Retinal pigment epithelial cell (primary cell): ENCODE measurements around the gene GFY.

Experiments
- DNase-seq: peaks from one replicate; pipeline ENCODE4 v3.0.0-alpha.2; 2010; ENCODE audit warnings: low read depth
- H3K4me3 ChIP-seq: 2 replicates; pipeline ENCODE4 v1.5.1; 2011; ENCODE audit warnings: mild to moderate bottlenecking, low read length, control low read depth, moderate library complexity
- CTCF ChIP-seq: conservative IDR thresholded peaks from 2 replicates; pipeline ENCODE4 v1.5.1; 2011; ENCODE audit warnings: low read depth, low read length, control low read depth, inconsistent platforms

The GFY gene

DNA sequence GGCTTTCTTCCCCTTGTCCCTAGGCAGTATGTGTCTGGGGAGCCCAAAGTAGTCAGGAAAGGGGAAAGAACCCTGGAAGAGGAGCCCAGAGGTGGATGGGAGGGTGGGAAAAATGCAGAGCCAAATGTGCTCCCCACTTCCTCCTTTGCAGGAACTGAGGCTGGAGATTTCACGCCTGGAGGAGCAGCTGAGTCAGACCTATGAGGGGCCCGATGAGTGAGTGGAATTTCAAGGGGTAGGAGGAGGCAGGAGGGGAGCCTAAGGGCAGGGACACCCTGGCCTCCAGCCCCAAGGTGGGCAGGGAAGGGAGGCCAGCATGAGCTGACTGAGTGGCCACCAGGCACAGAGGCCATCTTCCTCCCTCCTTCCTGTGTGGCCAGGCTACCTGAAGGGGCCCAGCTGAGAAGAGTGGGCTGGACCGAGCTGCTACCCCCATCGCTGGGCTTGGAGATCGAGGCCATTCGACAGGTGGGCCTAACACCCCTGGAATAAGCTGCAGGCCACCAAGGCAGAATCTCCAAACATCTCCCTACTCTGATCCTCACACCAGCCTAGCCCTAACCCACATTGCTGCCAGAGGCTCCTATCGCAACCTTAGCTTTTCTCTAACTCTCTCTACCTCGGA lies 16.3 kb upstream of the GFY start:
- no peak for DNase-seq
- no peak overlapping the region for H3K4me3 ChIP-seq
- no peak for TF ChIP-seq CTCF

DNA sequence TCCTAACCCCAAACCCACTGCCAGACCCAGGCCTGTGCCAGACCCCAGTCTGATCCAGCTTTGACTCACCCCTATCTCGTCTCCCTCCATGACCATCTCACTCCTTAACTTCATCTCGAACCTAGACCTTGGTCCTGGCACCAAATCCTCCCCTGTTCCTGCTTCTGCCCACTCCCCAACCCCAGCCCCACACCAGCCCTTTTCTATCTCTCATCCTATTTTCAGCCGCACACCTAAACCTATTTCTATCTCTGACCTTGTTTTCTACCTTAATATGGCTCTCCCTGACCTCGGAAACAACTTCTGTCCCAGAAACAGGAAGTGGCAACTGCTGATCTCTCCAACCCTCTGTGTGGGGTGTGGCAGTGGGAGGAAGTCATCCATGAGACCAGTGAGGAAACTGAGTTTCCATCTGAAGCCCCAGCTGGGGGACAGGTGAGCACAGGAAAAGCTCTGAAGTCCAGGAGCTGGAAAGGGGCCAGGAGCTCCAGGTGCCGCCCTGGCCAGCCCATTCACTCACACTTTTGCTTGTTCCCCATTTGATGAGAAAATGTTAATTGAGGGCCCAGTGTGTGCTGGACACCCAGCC lies 15.7 kb upstream of the GFY start:
- no peak for TF ChIP-seq CTCF
- no peak for DNase-seq
- H3K4me3 ChIP-seq: no peak overlapping the region

GRCh38 chr19:49411681-49412326 lies 13.4 kb upstream of the GFY start:
- TF ChIP-seq CTCF: no peak
- H3K4me3 ChIP-seq: no peak overlapping the region
- DNase-seq: no peak

- TF ChIP-seq CTCF: no peak
- DNase-seq: no peak
- H3K4me3 ChIP-seq: no peak overlapping the region
Measured at GRCh38 chr19:49413348-49413747, 11.8 kb upstream of the GFY start.

DNA sequence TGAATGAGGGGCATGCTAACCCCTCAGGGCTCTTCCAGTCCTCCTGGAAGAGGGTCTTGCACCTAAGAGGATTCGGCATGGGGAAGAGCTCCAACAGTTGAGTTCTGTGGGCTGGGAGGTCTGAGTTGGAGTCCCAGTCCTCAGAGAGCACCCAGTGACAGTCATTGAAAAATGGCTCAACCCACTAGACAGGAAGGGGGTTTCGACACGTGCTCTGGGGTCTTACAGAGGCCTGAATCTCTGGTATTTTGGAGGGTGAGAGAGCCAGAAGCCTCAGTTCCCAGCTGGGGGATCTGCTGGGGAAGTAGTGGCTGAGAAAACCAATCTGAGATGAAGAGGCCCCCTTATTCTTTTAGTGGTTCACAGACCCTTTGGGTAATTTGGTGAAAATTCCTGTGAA lies 10.9 kb upstream of the GFY start:
- no peak for DNase-seq
- H3K4me3 ChIP-seq: no peak overlapping the region
- no peak for TF ChIP-seq CTCF

DNA sequence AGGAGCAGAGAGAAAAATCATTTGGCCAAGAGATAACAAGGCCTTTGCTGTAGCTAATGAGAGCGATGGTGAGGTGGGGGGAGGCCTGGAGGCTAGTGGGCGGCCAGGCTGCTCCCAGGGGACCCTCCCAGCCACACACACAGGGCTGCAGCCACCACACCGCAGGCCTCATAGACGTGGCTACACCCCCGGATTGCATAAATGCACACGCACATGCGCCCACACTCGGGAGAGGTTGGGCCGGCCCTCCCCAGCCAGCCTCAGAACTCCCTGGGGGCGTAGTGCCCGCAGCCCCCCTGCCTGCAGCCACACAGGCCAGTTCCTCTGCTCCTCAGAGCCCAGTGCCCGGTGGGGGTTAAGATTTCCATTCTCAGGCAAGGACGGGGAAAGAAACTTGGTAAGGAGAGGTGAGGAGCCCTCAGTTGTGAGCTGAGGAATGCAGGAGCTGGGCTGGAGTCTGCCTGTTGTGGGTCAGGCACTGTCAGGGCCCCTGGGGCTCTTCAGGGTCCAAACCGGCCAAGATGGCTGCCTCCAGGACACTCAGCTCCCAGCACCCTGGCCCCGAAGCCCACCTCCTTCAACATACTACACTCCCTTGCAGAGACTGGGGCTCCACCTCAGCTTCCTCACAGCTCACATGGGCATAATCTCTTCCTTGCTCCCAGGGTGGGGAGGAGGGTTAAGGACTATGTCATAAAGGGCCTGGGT lies 9.9 kb upstream of the GFY start:
- no peak for TF ChIP-seq CTCF
- no peak overlapping the region for H3K4me3 ChIP-seq
- no peak for DNase-seq
